IPS DF 4.7 (cell line): ENCODE measurements around the gene ZNF544.
"Not testable (repeated sequence)": the region's sequence is repeated elsewhere in the genome, so short reads cannot be mapped to it uniquely, and the experiment has no call there.

Experiments used
- DNase-seq: peaks from one replicate; pipeline ENCODE4 v3.0.0-alpha.2; 2013; ENCODE audit warnings: low spot score; ENCODE audit errors: extremely low read depth

ZNF544 gene

GRCh38 chr19:58252102-58252685, 23.5 kb downstream of the ZNF544 start:
- no peak for DNase-seq

DNA sequence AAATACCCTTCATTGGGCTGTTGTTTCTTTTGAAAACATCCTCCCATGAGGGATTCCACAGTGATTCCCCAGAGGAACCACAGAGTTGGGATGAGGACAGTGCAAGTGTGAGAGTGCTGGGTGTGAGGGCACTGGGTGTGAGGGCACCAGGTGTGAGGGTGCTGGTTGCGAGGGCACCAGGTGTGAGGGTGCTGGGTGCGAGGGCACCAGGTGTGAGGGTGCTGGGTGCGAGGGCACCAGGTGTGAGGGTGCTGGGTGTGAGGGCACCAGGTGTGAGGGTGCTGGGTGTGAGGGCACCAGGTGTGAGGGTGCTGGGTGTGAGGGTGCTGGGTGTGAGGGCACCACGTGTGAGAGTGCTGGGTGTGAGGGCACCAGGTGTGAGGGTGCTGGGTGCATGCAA, 29.5 kb downstream of the ZNF544 start:
- not testable (repeated sequence) for DNase-seq

- no peak for DNase-seq
These were observed 32.9 kb downstream of the ZNF544 start for GRCh38 chr19:58261600-58261967.

DNA sequence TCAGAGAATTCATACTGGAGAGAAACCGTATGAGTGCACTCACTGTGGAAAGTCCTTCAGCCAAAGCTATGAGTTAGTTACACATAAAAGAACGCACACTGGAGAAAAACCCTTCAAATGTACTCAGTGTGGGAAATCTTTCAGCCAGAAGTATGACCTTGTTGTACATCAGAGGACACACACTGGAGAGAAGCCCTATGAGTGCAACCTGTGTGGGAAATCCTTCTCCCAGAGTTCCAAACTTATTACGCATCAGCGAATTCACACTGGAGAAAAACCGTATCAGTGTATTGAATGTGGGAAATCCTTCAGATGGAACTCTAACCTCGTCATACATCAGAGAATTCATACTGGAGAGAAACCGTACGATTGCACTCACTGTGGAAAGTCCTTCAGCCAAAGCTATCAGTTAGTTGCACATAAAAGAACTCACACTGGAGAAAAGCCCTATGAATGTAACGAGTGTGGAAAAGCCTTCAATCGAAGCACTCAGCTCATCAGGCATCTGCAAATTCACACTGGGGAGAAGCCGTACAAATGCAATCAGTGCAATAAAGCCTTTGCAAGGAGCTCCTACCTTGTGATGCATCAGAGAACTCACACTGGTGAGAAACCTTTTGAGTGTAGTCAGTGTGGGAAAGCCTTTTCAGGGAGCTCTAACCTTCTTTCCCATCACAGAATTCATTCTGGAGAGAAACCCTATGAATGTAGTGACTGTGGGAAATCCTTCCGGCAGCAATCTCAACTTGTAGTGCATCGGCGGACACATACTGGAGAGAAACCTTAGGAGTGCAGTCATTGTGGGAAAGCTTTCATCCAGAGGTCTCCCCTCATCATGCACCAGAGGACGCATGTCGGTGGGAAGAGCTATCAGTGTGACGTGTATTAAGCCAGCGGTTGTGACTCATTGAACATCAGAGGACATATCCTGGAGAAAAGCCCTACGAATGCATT, 33.5 kb downstream of the ZNF544 start:
- no peak for DNase-seq

- no peak for DNase-seq
These were observed 34.2 kb downstream of the ZNF544 start for GRCh38 chr19:58262922-58263296.

- no peak for DNase-seq
These were observed 36.4 kb downstream of the ZNF544 start for GRCh38 chr19:58265100-58265499.

GRCh38 chr19:58268344-58268743, 39.6 kb downstream of the ZNF544 start:
- DNase-seq, result no peak

- DNase-seq, result no peak
These were observed 46.1 kb downstream of the ZNF544 start for GRCh38 chr19:58274771-58275201.

DNA sequence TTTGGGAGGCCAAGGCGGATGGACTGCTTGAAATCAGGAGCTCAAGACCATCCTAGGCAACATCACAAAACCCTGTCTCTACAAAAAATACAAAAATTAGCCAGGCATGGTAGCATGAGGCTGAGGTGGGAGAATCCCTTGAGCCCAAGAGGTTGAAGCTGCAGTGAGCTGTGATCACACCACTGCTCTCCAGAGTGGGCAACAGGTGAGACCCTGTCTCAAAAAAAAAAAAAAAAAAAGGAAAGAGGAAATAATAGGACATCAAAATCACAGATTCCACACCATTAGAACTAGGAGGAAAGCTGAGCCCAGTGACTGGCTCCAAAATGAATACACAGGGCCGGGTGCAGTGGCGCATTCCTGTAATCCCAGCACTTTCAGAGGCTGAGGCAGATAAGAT, 46.9 kb downstream of the ZNF544 start:
- no peak for DNase-seq

- DNase-seq, result no peak
These were observed 48.5 kb downstream of the ZNF544 start for GRCh38 chr19:58277197-58277596.

GRCh38 chr19:58277748-58278540, 49.2 kb downstream of the ZNF544 start:
- no peak for DNase-seq

DNA sequence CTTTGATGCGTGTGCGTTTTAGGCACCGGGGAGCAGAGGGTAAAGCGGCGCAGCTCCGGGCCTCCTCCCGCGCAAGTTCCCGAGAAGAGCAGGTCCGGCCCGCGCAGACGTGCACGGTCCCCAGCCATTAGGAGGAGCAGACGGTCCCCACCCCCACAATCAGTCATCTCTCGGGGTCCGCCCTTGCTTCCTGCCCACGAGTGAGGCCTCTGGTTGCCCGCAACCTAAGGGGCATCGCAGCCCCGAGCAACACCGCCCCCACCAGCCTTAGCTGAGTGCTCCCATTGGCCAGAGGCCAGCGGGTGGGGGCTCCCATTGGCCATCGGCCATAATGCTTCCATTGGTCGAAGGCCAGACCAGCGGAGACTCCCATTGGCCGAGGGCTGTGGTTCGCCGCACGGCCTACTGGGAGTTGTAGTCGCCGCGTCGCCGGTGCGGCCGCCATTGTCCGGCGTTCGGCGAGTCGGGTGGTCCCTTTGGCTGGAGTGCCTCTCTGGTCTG, 49.9 kb downstream of the ZNF544 start, which contains the start of gene ZNF8:
Gene ZNF8 (plus strand): TSS at position 415 of the 501 bp plus-strand sequence. CDS start 127 bp downstream, outside the sequence.
- DNase-seq, result peak; percentile 95

GRCh38 chr19:58279042-58279924, 50.6 kb downstream of the ZNF544 start:
- no peak for DNase-seq

DNA sequence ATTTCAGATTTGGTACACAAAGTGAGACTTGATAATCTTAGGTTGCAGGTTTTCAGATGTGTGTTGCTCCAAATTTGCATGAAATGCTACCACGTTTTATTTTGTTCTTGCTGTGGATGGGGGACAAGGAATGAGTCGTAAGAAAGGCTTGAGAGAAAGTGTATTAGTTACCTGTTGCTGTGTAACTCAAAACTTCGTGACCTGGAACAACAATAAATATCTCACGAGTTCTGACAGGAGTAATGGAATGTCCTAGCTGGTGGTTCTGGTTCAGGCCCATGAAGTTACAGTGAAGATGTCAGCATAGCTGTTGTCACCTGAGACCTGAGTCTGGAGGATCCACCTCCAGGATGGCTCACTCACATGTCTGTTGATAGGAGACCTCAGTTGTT, 51.2 kb downstream of the ZNF544 start:
- no peak for DNase-seq

DNA sequence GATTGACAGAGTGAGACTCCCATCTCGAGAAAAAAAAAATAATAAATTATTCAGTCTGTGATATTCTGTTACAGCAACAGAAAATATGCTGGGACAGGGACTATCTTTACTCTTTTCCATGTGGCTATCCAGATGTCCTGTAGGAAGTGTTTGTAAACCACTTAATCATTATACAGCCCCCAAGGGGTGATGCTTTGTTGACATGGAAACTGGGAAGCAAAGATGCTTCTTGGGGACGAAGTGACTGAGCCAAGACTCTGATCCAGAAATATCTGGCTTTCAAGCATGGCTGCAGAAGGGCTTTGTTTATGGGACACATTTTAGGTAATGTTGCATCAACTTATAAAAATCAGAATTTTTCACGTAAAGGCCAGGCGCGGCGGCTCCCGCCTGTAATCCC, 55.5 kb downstream of the ZNF544 start:
- DNase-seq, result no peak

DNA sequence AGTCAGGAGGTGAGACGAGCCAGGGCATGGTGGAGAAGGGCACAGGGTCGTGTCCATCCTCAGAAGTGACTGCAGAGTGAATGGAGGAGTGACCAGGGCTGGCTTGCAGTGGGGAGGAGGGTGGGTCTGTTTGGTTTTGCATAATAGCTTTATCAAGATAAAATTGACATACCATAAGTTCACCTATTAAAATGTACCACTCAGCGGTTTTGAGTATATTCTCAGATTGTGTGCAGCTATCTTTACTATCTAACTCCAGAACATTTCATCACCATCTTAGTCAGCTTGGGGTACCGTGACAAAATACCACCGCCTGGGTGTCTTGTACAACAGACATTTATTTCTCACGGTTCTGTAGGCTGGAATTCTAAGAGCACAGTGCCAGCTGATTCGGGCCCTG, 63.2 kb downstream of the ZNF544 start:
- DNase-seq, result no peak

DNA sequence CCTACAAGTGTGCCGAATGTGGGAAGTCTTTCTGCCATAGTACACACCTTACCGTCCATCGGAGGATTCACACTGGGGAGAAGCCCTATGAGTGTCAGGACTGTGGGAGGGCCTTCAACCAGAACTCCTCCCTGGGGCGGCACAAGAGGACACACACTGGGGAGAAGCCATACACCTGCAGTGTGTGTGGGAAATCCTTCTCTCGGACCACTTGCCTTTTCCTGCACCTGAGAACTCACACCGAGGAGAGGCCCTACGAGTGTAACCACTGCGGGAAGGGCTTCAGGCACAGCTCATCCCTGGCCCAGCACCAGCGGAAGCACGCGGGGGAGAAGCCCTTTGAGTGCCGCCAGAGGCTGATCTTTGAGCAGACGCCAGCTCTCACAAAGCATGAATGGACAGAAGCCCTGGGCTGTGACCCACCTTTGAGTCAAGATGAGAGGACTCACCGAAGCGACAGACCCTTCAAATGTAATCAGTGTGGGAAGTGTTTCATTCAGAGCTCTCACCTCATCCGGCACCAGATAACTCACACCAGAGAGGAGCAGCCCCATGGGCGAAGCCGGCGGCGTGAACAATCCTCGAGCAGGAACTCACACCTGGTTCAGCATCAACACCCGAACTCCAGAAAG, 66.1 kb downstream of the ZNF544 start:
- DNase-seq, result no peak

- no peak for DNase-seq
These were observed 67.4 kb downstream of the ZNF544 start for GRCh38 chr19:58296104-58296503.

DNA sequence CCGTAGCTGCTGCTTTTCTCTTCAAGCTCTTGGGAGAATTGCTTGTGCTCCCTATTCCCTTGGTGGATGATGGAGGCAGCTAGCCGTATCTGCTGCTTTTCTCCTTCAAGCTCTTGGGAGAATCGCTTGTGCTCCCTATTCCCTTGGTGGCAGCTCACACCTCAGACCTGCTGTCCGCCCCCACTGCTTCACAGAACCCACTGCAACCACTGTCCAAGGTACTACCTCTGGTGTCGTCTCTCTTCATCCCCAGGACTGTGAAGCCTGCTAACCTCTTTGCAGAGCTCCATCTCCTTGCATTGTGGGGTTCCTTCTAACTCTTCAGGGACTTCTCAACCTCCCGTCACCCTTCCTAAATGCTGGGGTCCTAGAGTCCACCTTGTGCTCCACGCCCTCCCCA, 71.9 kb downstream of the ZNF544 start:
- DNase-seq, result no peak

DNA sequence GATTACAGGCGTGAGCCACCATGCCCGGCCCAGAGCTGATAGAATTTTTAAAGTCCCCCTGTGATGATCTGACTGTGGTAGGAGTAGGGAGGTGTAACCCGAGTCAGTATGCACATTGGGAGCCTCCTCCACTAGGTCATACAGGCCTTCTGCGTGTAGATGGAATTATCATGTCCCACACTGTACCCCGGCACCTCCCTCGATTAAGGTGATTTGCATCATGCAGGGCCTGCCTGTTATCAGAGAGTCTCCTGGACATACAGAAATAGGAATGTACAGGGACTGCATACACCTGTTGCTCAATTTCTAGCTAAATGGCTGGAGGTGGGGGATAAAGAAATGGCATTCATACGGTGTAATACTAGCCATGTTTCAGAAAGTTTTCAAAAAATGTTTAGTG, 75.5 kb downstream of the ZNF544 start:
- DNase-seq, result no peak
